Kidney (tissue), 14 donors: ENCODE results near the gene NBEAL2. TPM values are rescaled to one million over a fixed set of nuclear protein-coding genes. Genes with fewer than 3 reads are reported as not detected.
A peak's percentile ranks its signal among the peaks of the same experiment; 100 is the strongest.

Source experiments
- DNase-seq, 5 donors: peaks; one replicate each; pipeline ENCODE4 v3.0.0-alpha.2; 2013 to 2020
- FAIRE-seq: peaks from 2 replicates; lab custom pipeline; 2012; peaks lifted over from hg19 to GRCh38; lab: Jason Lieb, UNC
- H3K27ac ChIP-seq, 2 donors: one replicate each; pipeline ENCODE4 v1.7.0; 2013; ENCODE audit warnings: low read depth in 2 of 2, low read length in 2 of 2, inconsistent platforms in 1 of 2
- H3K27me3 ChIP-seq: one replicate; pipeline ENCODE4 v1.7.1; 2013; ENCODE audit warnings: low read length, inconsistent platforms; ENCODE audit not compliant: control insufficient read depth, insufficient read depth
- H3K36me3 ChIP-seq, 3 donors: one replicate each; pipeline versions ENCODE4 v1.7.0 to v1.7.1; 2013; ENCODE audit warnings: low read length in 3 of 3, control low read depth in 1 of 3, inconsistent platforms in 1 of 3; ENCODE audit not compliant: insufficient read depth in 3 of 3, control insufficient read depth in 2 of 3
- H3K4me1 ChIP-seq, 3 donors: one replicate each; pipeline versions ENCODE4 v1.7.0 to v1.7.1; 2013; ENCODE audit warnings: low read length in 3 of 3, inconsistent platforms in 1 of 3, low read depth in 1 of 3; ENCODE audit not compliant: control insufficient read depth in 2 of 3, insufficient read depth in 2 of 3
- H3K4me3 ChIP-seq, 3 donors: one replicate each; pipeline versions ENCODE4 v1.7.0 to v1.8.1; 2013; ENCODE audit warnings: low read length in 3 of 3, control low read depth in 1 of 3, inconsistent platforms in 1 of 3
- H3K9ac ChIP-seq, 3 donors: one replicate each; pipeline versions ENCODE4 v1.7.0 to v1.7.1; 2013; ENCODE audit warnings: low read length in 3 of 3, control low read depth in 1 of 3, inconsistent platforms in 1 of 3
- H3K9me3 ChIP-seq, 3 donors: one replicate each; pipeline versions ENCODE4 v1.7.0 to v1.7.1; 2013; ENCODE audit warnings: low read length in 3 of 3, control low read depth in 1 of 3, inconsistent platforms in 1 of 3; ENCODE audit not compliant: control insufficient read depth in 2 of 3, insufficient read depth in 1 of 3
- CTCF ChIP-seq: IDR thresholded peaks from 3 replicates; pipeline ENCODE4 v1.5.1; 2012; ENCODE audit warnings: mild to moderate bottlenecking, moderate library complexity, borderline replicate concordance; ENCODE audit not compliant: insufficient read depth; ENCODE audit errors: extremely low read depth
- intact Hi-C: fragments of 100-400 bp; cut with DNase I; formaldehyde crosslinking; loops from one replicate; pipeline ENCODE4 v1.11.1; 2022
- polyA plus RNA-seq: library from polyadenylated mRNA; stranded (reverse); fragments of 350-450 nt; fragmentation: Illumina TruSeq; extraction: RNeasy Lipid Tissue Mini Kit (QIAGEN cat#74804); gene quantifications from one replicate; pipeline ENCODE4 v1.2.3, GENCODE V29; 2014; ENCODE audit warnings: low read depth, low replicate concordance; ENCODE audit not compliant: insufficient read depth
- total RNA-seq: library from RNA; stranded (reverse); fragmentation: NEBNext Ultra II Directional; extraction: Animal tissue kit (Norgen Biotek cat#: 25700); gene quantifications from one replicate; pipeline ENCODE4 v1.2.1, GENCODE V29; 2021
- donor health status: control.
- donor health status: control.
- donor health status: control.
- donor health status: control.
- donor health status: control.
- donor health status: DM: yes; HTN: yes; CAD: no.
- donor health status: Normal renal cell carcinoma (clear cell type).

Gene NBEAL2
- total and polyA plus RNA-seq, 2 donors from 2014 or later, result 25.7 to 82.8 TPM

- intact Hi-C loops, result no loop called here
- no peak for FAIRE-seq
- no peaks in the 10 kb centered on the region for H3K27me3 ChIP-seq
Observed at GRCh38 chr3:47042231-47042791, 62.8 kb downstream of the NBEAL2 start.

GRCh38 chr3:47047069-47047468 lies 67.6 kb downstream of the NBEAL2 start:
- intact Hi-C loops, result no loop called here
- Histone ChIP-seq H3K9me3 (no peaks in the 10 kb centered on the region), H3K27ac (no peak overlapping the region), H3K27me3 (no peaks in the 10 kb centered on the region), H3K4me3 (no peak overlapping the region), H3K9ac (no peak overlapping the region), H3K36me3 (peaks cover 0 to 8% (median 0%) of the 10 kb centered on the region in 3 donors), H3K4me1 (no peaks in the 10 kb centered on the region)
- DNase-seq (no peak), FAIRE-seq (no peak)
- TF ChIP-seq CTCF, result no peak

More at GRCh38 chr3:47042231-47042791, 62.8 kb downstream of the NBEAL2 start:
- DNase-seq, result peak in 2 of 5 donors; percentile 35 to 48
- Histone ChIP-seq H3K4me1 (no peaks in the 10 kb centered on the region), H3K9ac (no peak overlapping the region), H3K9me3 (no peaks in the 10 kb centered on the region), H3K4me3 (no peak overlapping the region), H3K27ac (no peak overlapping the region), H3K36me3 (peaks cover 7 to 38% (median 18%) of the 10 kb centered on the region in 3 donors)
- TF ChIP-seq CTCF, result no peak

- no peak for FAIRE-seq
- DNase-seq, result no peak
- Histone ChIP-seq H3K4me3 (no peak overlapping the region), H3K9ac (no peak overlapping the region), H3K4me1 (no peaks in the 10 kb centered on the region), H3K36me3 (peaks cover 0 to 3% (median 0%) of the 10 kb centered on the region in 3 donors), H3K27ac (no peak overlapping the region), H3K27me3 (no peaks in the 10 kb centered on the region), H3K9me3 (no peaks in the 10 kb centered on the region)
- TF ChIP-seq CTCF, result no peak
- intact Hi-C loops, result no loop called here
Observed at GRCh38 chr3:47047673-47048072, 68.2 kb downstream of the NBEAL2 start.

- no peak for DNase-seq
- Histone ChIP-seq H3K9me3 (no peaks in the 10 kb centered on the region), H3K27ac (no peak overlapping the region), H3K9ac (no peak overlapping the region), H3K4me1 (peaks cover 0 to 2% (median 0%) of the 10 kb centered on the region in 3 donors), H3K27me3 (no peaks in the 10 kb centered on the region), H3K36me3 (peaks cover 0 to 14% (median 4%) of the 10 kb centered on the region in 3 donors), H3K4me3 (no peak overlapping the region)
- FAIRE-seq, result no peak
- intact Hi-C loops, result no loop called here
- no peak for TF ChIP-seq CTCF
Observed at GRCh38 chr3:47054412-47054811, 74.9 kb downstream of the NBEAL2 start.
